GM23338 (cell line): ENCODE data around the gene RNF213. TPM values are rescaled to one million over a fixed set of nuclear protein-coding genes. Genes with fewer than 3 reads are reported as not detected.

Experiments used
- ATAC-seq: fragments of 200-7000 bp; cut with Tn5 transposase; 3 replicates; pipeline ENCODE4 v1.9.1; 2020
- DNase-seq: peaks from one replicate; pipeline ENCODE4 v3.0.0-alpha.2; 2015; ENCODE audit warnings: low spot score
- H2AFZ ChIP-seq: fragments of 200-600 bp; sonication (generic); 2 replicates; pipeline ENCODE4 v1.8.0; 2016; ENCODE audit warnings: antibody characterized with exemption, mild to moderate bottlenecking, moderate library complexity
- H3F3A ChIP-seq: fragments of 200-600 bp; sonication (generic); replicated peaks from 2 replicates; pipeline ENCODE4 v1.8.0; 2017; ENCODE audit warnings: antibody characterized with exemption, mixed run types, low read depth
- H3K27ac ChIP-seq: fragments of 200-600 bp; sonication (generic); 2 replicates; pipeline ENCODE4 v1.6.1; 2016; ENCODE audit warnings: low read depth
- H3K27me3 ChIP-seq: fragments of 200-600 bp; sonication (generic); 2 replicates; pipeline ENCODE4 v1.8.0; 2016; ENCODE audit warnings: mild to moderate bottlenecking, mixed run types, moderate library complexity; ENCODE audit not compliant: insufficient read depth
- H3K36me3 ChIP-seq: fragments of 200-600 bp; sonication (generic); 2 replicates; pipeline ENCODE4 v1.8.0; 2016; ENCODE audit warnings: mild to moderate bottlenecking; ENCODE audit not compliant: insufficient read depth
- H3K4me1 ChIP-seq: fragments of 200-600 bp; sonication (generic); 2 replicates; pipeline ENCODE4 v1.8.0; 2016; ENCODE audit warnings: mild to moderate bottlenecking, moderate library complexity; ENCODE audit not compliant: insufficient read depth
- H3K4me2 ChIP-seq: fragments of 200-600 bp; sonication (generic); 2 replicates; pipeline ENCODE4 v1.7.1; 2017; ENCODE audit warnings: mixed run types
- H3K4me3 ChIP-seq: fragments of 200-600 bp; sonication (generic); 2 replicates; pipeline ENCODE4 v1.6.1; 2016; ENCODE audit warnings: mixed run types
- H3K79me2 ChIP-seq: fragments of 200-600 bp; sonication (generic); replicated peaks from 2 replicates; pipeline ENCODE4 v1.8.0; 2017; ENCODE audit warnings: mild to moderate bottlenecking; ENCODE audit not compliant: insufficient read depth
- H3K9me2 ChIP-seq: fragments of 200-600 bp; sonication (generic); 2 replicates; pipeline ENCODE4 v1.8.0; 2017; ENCODE audit not compliant: insufficient read depth
- H4K20me1 ChIP-seq: fragments of 200-600 bp; sonication (generic); replicated peaks from 2 replicates; pipeline ENCODE4 v1.8.0; 2017; ENCODE audit warnings: mild to moderate bottlenecking; ENCODE audit not compliant: insufficient read depth
- H3K27ac Mint-ChIP-seq: 2 replicates; pipeline ENCODE4 v1.8.0; 2020; ENCODE audit warnings: inconsistent platforms, mild to moderate bottlenecking, moderate library complexity, mixed read lengths
- H3K27me3 Mint-ChIP-seq: 3 replicates; pipeline ENCODE4 v1.8.0; 2022; ENCODE audit warnings: low read depth, mild to moderate bottlenecking, moderate library complexity, mixed read lengths, inconsistent platforms; ENCODE audit not compliant: insufficient read depth, poor library complexity
- H3K36me3 Mint-ChIP-seq: 3 replicates; pipeline ENCODE4 v1.8.0; 2021; ENCODE audit warnings: low read depth, mild to moderate bottlenecking, inconsistent platforms, moderate library complexity, mixed read lengths
- H3K4me1 Mint-ChIP-seq: 3 replicates; pipeline ENCODE4 v1.8.0; 2020; ENCODE audit warnings: mild to moderate bottlenecking, inconsistent platforms, mixed read lengths
- H3K4me3 Mint-ChIP-seq: 3 replicates; pipeline ENCODE4 v1.8.0; 2021; ENCODE audit warnings: moderate library complexity, mild to moderate bottlenecking, inconsistent platforms, mixed read lengths
- H3K9me3 Mint-ChIP-seq: 3 replicates; pipeline ENCODE4 v1.8.0; 2020; ENCODE audit warnings: moderate library complexity, mild to moderate bottlenecking, inconsistent platforms, mixed read lengths
- CREB1 ChIP-seq: fragments of 250-450 bp; sonication (Bioruptor Pico); IDR thresholded peaks from 2 replicates; pipeline ENCODE4 v1.5.0; 2020; ENCODE audit warnings: low read depth, mild to moderate bottlenecking, moderate library complexity
- CTCF ChIP-seq, 2 experiments: fragments of 200-600 bp in 1 of 2; sonication (generic) in 1 of 2; conservative IDR thresholded peaks; 2 replicates each; pipeline versions ENCODE4 v1.5.1 to v1.6.1; 2016 to 2017; ENCODE audit warnings: antibody characterized with exemption in 2 of 2, low read depth in 2 of 2, mild to moderate bottlenecking in 2 of 2, moderate library complexity in 1 of 2
- JUNB ChIP-seq: IDR thresholded peaks from one replicate; pipeline ENCODE4 v1.6.1; 2016; ENCODE audit warnings: antibody characterized with exemption; ENCODE audit not compliant: unreplicated experiment
- NANOG ChIP-seq: IDR thresholded peaks from 2 replicates; pipeline ENCODE4 v1.6.1; 2016; ENCODE audit warnings: antibody characterized with exemption, borderline replicate concordance
- STAT1 ChIP-seq: IDR thresholded peaks from one replicate; pipeline ENCODE4 v1.6.1; 2016; ENCODE audit warnings: antibody characterized with exemption; ENCODE audit not compliant: unreplicated experiment
- ZNF462 ChIP-seq: fragments of 250-450 bp; sonication (Bioruptor Pico); IDR thresholded peaks from 2 replicates; pipeline ENCODE4 v1.5.0; 2020; ENCODE audit warnings: mild to moderate bottlenecking, moderate library complexity
- polyA plus RNA-seq: library from polyadenylated mRNA; unstranded; fragments of >200 nt; fragmentation: Nextera tagmentation; extraction: Ambion mirVana; gene quantifications from 2 replicates; pipeline ENCODE4 v1.2.1, GENCODE V29; 2016
- total RNA-seq: library from RNA; depleted of rRNA; stranded (reverse); fragments of >200 nt; shearing (Covaris generic); gene quantifications from 2 replicates; pipeline ENCODE4 v1.2.3, GENCODE V29; 2014

Gene RNF213
- total and polyA plus RNA-seq, 2 experiments from 2014 or later = 21.2 to 67.2 TPM

GRCh38 chr17:80418589-80418988 lies 157.9 kb downstream of the RNF213 start:
- Mint-ChIP-seq H3K36me3 (peaks cover 4% of the 10 kb centered on the region; the same call in 2 of the 3 replicates), H3K4me3 (no peak overlapping the region), H3K27me3 (peaks cover 25% of the 10 kb centered on the region), H3K4me1 (peaks cover 10% of the 10 kb centered on the region), H3K9me3 (no peaks in the 10 kb centered on the region; the same call in 2 of the 3 replicates), H3K27ac (no peak overlapping the region)
- Histone ChIP-seq H3K27me3 (peaks cover 10% of the 10 kb centered on the region), H3K9me2 (no peaks in the 10 kb centered on the region), H3K4me2 (no peak overlapping the region), H3K4me1 (peaks cover 3% of the 10 kb centered on the region; the same call in 1 of the 2 replicates), H3K27ac (no peak overlapping the region), H2AFZ (no peak overlapping the region), H3K4me3 (no peak overlapping the region), H3F3A (0 out of 2 replicates have a peak, but pooled peaks cover 3% of the 10 kb centered on the region), H3K36me3 (no peaks in the 10 kb centered on the region), H3K79me2 (0 out of 2 replicates have a peak, but pooled peaks cover 2% of the 10 kb centered on the region), H4K20me1 (peaks cover 4% of the 10 kb centered on the region; the same call in 1 of the 2 replicates)
- ATAC-seq = no peak
- TF ChIP-seq CTCF (conservative IDR thresholded peaks at IDR 0.05; ENCODE audit: low read depth in 2 of 2) = no peak
- TF ChIP-seq JUNB = no peak
- TF ChIP-seq STAT1 = no peak
- DNase-seq = no peak

- Histone ChIP-seq H3K79me2 (0 out of 2 replicates have a peak, but pooled peaks cover 2% of the 10 kb centered on the region), H3F3A (0 out of 2 replicates have a peak, but pooled peaks cover 3% of the 10 kb centered on the region), H4K20me1 (peaks cover 4% of the 10 kb centered on the region; the same call in 1 of the 2 replicates), H2AFZ (no peak overlapping the region), H3K27ac (no peak overlapping the region), H3K4me1 (peaks cover 3% of the 10 kb centered on the region; the same call in 1 of the 2 replicates), H3K9me2 (no peaks in the 10 kb centered on the region), H3K4me3 (no peak overlapping the region), H3K4me2 (no peak overlapping the region), H3K36me3 (no peaks in the 10 kb centered on the region), H3K27me3 (peaks cover 3% of the 10 kb centered on the region; the same call in 1 of the 2 replicates)
- Mint-ChIP-seq H3K9me3 (no peaks in the 10 kb centered on the region; the same call in 2 of the 3 replicates), H3K4me3 (no peak overlapping the region), H3K4me1 (peaks cover 6% of the 10 kb centered on the region), H3K36me3 (peaks cover 4% of the 10 kb centered on the region; the same call in 2 of the 3 replicates), H3K27ac (no peak overlapping the region), H3K27me3 (peaks cover 19% of the 10 kb centered on the region)
- DNase-seq = no peak
- no peak for ATAC-seq
- TF ChIP-seq CTCF (conservative IDR thresholded peaks at IDR 0.05; ENCODE audit: low read depth in 2 of 2) = no peak
- TF ChIP-seq CREB1 (CRISPR knock-in tag) = no peak
- no peak for TF ChIP-seq NANOG
- no peak for TF ChIP-seq ZNF462 (CRISPR knock-in tag)
Observed at GRCh38 chr17:80419255-80419654, 158.6 kb downstream of the RNF213 start.
